GM19467 (cell line): Measurements from ENCODE around the gene PATJ.
"Not testable (repeated sequence)": the region's sequence is repeated elsewhere in the genome, so short reads cannot be mapped to it uniquely, and the experiment has no call there.

Experiments used
- ATAC-seq: cut with Tn5 transposase; IDR thresholded peaks from one replicate; pipeline ENCODE4 v1.9.1; 2021; ENCODE audit warnings: mild to moderate bottlenecking, moderate library complexity; ENCODE audit not compliant: unreplicated experiment

PATJ gene

GRCh38 chr1:61935516-61935915 lies 193.2 kb downstream of the PATJ start:
- ATAC-seq, result no peak

- no peak for ATAC-seq
Measured at GRCh38 chr1:61936839-61937238, 194.6 kb downstream of the PATJ start.

- no peak for ATAC-seq
Measured at GRCh38 chr1:61941794-61942193, 199.5 kb downstream of the PATJ start.

GRCh38 chr1:61942856-61943255 lies 200.6 kb downstream of the PATJ start:
- ATAC-seq, result no peak

GRCh38 chr1:61948685-61949084 lies 206.4 kb downstream of the PATJ start:
- not testable (repeated sequence) for ATAC-seq

GRCh38 chr1:61950418-61950817 lies 208.1 kb downstream of the PATJ start:
- no peak for ATAC-seq

- no peak for ATAC-seq
Measured at GRCh38 chr1:61951731-61952580, 209.7 kb downstream of the PATJ start.

GRCh38 chr1:61952675-61953074 lies 210.4 kb downstream of the PATJ start:
- ATAC-seq, result no peak

- no peak for ATAC-seq
Measured at GRCh38 chr1:61953076-61953789, 211.0 kb downstream of the PATJ start.

GRCh38 chr1:61953790-61954150 lies 211.5 kb downstream of the PATJ start:
- no peak for ATAC-seq

- no peak for ATAC-seq
Measured at GRCh38 chr1:61955261-61955660, 213.0 kb downstream of the PATJ start.

- ATAC-seq, result no peak
Measured at GRCh38 chr1:61956016-61956645, 213.9 kb downstream of the PATJ start.

- no peak for ATAC-seq
Measured at GRCh38 chr1:61956784-61957183, 214.5 kb downstream of the PATJ start.

- no peak for ATAC-seq
Measured at GRCh38 chr1:61961009-61961408, 218.7 kb downstream of the PATJ start.

- ATAC-seq, result no peak
Measured at GRCh38 chr1:61962631-61963030, 220.4 kb downstream of the PATJ start.

GRCh38 chr1:61966450-61967225 lies 224.4 kb downstream of the PATJ start:
- ATAC-seq, result not testable (repeated sequence)

- ATAC-seq, result no peak
Measured at GRCh38 chr1:61967750-61968149, 225.5 kb downstream of the PATJ start.

- no peak for ATAC-seq
Measured at GRCh38 chr1:61968869-61969268, 226.6 kb downstream of the PATJ start.

- no peak for ATAC-seq
Measured at GRCh38 chr1:61973100-61973837, 231.0 kb downstream of the PATJ start.

GRCh38 chr1:61975638-61976037 lies 233.4 kb downstream of the PATJ start:
- ATAC-seq, result no peak
